GM20000 (cell line): ENCODE results near the gene DTX1.
A peak's percentile ranks its signal among the peaks of the same experiment; 100 is the strongest.

Experiments
- DNase-seq: peaks from one replicate; pipeline ENCODE4 v3.0.0; 2012; ENCODE audit warnings: low spot score
- TF ChIP-seq, protein P1 (sequence below): IDR thresholded peaks from 2 replicates; pipeline ENCODE4 v1.5.1; 2012; ENCODE audit warnings: mild to moderate bottlenecking, control low read depth; ENCODE audit errors: extremely low read depth, missing control alignments

DTX1 gene

DNA sequence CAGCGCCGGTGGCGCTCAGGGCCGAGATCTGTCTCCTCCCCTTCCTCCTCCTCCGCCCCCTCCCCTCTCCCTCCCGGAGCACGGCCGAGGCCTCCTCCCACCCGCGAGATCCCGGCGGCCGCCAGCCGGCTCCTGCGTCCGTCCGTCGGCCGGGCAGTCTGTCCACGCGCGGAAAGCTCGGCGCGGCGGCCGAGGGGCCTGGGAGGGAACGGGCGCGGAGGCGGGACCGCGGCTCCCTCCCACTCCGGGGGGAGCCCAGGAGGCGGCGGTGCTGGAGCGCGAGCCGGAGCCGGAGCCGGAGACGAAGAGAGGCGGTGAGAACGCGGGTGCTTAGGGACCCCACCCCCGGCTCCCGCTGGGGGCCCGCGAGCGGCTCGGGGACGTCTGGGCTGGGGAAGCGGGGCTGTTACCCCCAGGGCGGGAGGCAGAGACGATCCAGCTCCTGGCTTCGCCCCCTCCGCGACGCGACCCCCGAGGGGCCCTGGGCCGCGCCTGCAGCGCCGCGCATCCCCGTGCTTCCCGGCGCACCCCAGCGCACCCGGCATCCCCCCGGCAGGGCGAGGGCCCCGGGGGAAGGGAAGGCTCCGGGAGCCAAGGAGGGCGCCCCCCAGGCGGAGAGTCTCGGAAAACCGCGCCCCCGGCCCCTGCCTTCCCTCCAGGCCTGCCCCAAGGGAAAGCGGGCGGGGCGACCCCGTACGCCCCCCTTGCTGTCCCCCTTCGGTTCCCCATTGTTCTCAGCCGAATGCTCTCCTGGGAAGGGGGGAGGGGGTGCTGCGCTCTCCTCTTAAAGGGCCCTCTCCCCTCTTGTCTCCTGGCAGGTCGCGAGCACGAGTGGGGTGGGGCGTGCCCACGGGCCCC is at the start of gene DTX1:
DTX1 (plus strand) TSS at position 100 of the 858 bp plus-strand sequence. CDS start 1,463 bp downstream, outside the sequence.
- DNase-seq, result peak; percentile 63
- TF ChIP-seq, protein P1, sequence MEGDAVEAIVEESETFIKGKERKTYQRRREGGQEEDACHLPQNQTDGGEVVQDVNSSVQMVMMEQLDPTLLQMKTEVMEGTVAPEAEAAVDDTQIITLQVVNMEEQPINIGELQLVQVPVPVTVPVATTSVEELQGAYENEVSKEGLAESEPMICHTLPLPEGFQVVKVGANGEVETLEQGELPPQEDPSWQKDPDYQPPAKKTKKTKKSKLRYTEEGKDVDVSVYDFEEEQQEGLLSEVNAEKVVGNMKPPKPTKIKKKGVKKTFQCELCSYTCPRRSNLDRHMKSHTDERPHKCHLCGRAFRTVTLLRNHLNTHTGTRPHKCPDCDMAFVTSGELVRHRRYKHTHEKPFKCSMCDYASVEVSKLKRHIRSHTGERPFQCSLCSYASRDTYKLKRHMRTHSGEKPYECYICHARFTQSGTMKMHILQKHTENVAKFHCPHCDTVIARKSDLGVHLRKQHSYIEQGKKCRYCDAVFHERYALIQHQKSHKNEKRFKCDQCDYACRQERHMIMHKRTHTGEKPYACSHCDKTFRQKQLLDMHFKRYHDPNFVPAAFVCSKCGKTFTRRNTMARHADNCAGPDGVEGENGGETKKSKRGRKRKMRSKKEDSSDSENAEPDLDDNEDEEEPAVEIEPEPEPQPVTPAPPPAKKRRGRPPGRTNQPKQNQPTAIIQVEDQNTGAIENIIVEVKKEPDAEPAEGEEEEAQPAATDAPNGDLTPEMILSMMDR, result no peak

DNA sequence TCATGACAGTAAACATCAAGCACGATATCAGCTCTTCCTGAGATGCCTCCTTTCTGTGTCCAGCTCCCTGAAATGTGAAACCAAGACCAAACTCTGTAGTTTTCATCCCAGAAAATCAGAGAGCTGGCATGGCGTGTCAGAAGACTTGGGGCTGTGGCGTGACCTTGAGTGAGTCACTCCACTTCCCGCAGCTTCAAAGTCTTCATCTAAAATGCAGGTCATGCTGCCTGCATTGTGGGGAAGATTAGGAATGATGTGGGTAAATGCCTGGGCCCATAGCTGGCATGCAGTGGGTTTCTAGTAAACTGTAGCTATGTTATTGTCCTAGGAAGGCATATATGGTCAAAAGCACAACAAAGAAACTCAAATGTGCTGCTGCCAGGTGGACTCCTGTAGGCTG is 49.4 kb upstream of the DTX1 start:
- TF ChIP-seq, protein P1, result no peak

DNA sequence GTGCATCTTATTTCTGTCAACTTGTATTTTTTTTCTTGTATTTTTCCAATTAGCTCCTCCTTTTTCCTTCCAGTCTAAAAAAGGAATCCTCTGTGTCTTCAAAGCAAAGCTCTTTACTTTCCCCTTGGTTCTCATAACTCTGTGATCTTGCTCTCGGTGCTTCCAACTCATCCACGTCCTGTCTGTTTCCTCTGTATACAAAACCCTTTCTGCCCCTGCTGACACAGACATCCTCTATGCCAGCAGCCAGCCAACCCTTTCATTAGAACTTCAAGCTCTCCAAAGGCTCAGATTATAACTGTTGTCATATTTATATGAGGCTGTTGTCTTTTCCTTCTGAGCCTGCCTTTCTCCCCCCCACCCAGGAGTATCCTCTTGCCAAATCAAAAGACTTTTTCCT is 45.8 kb upstream of the DTX1 start:
- TF ChIP-seq, protein P1, result no peak
- DNase-seq, result no peak

More for the DNA sequence above, 49.4 kb upstream of the DTX1 start:
- no peak for DNase-seq

DNA sequence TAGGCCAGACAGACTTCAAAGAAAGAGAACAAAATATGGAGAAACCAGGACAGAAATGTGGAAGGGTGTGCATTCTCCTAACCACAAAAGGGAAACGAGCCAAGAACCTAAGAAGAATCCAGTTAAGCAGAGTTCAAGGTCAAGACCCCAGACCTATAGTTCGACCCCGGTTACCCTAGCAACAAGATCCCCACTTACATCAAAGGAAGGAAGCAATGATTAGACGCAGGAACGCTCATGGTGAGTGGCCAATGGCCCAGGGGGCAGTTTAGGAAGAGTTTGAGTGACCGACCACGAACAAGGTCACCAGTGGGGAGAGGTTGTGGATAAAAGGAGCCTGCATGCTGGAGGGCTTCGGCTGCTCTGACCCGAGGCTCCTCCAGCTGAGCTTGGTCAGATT is 42.0 kb upstream of the DTX1 start:
- DNase-seq, result no peak
- TF ChIP-seq, protein P1, result no peak

DNA sequence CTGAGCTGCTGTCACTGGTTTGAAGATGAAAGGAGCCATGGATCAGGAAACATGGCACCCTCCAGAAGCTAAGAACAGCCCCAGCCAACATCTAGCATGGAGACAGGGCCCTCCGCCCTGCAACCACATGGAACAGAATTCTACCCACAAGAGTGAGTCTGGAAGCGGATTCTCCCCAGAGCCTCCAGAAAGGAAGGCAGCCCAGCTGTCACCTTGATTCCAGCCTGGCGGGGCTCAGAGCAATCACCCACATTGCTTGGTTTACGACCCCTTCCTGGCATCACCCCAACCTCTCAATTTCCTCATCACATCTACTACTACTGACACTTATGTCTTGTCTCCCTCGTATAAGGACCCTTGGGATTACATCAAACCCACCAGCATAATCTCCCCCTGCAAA is 39.7 kb upstream of the DTX1 start:
- TF ChIP-seq, protein P1, result no peak
- DNase-seq, result no peak

DNA sequence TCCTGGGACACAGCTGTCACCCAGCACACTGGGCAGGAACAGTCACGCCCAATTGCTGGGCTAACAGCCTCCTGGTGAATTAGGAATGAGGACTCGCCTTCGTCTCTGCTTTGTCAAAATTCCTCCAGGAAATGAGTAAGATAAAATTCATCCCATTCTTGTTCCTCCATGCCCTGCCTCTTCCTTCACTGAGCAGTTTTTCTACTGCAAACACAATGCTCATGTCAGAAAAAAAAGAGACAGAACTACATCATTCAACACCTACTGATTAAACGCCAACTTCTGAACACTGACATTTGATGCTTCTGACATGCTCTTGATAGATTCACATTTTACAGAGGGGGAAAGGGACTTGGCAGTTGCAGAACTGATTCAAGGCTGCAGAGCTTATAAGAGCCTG is 37.5 kb upstream of the DTX1 start:
- no peak for DNase-seq

DNA sequence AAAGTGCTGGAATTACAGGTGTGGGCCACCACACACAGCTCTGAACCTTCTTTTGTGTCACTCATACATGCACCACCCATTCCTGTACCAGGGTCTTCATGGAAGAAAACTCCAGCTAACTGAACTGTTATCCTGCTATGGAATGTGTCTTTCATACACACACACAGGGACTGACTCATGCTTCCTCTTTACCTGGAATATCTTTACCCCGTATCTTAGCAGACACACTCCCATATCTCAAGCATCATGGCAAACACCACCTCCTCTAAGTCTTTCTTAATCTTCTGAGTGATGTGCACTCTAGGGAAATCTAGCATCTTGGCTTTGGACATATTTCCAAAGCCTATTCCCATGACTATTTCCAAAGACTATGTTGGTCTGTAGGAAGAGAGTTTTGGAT is 35.0 kb upstream of the DTX1 start:
- no peak for DNase-seq
- TF ChIP-seq, protein P1, result no peak

More for the DNA sequence above, 37.5 kb upstream of the DTX1 start:
- TF ChIP-seq, protein P1, result no peak
